Hypothalamus (tissue), 51 donors: ENCODE measurements around the gene ESRRA.

ENCODE experiments used
- DNase-seq, 51 donors: peaks; one replicate each; lab custom pipeline; 2025; lab: John Stamatoyannopoulos, UW

Gene ESRRA

DNA sequence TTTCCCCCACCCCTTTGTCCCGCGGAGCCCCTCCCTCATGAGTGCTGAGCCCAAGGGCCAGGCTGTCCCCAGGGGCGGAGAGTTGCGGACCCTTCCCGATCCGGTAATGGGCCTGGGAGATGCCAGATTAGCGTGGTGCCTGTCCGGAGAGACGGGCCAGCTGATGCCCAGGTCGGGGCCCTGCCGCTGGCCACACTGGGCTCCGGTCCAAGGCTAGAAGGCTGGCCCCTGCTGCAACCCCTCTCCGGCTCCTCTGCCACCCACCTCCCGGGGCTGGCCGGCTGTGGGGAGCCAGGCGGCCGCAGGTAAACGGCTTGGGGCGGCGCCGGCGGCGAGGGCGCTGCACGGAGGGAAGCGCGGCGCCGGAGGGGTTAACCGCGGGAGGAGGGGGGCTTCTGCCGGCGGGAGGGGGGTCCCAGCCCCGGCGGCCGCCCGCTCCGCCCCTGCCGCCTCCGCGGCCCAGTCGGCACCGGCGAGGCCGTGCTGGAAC lies 14.0 kb upstream of the ESRRA start, which contains the start of gene KCNK4:
Gene KCNK4, plus strand, starts transcription at position 41 of the 490 bp plus-strand sequence. CDS start 1,717 bp downstream, outside the sequence.
- no peak for DNase-seq

- DNase-seq, result peak in 5 of 51 donors; percentile 12 to 48 (median 39)
These were observed 13.4 kb upstream of the ESRRA start for GRCh38 chr11:64291752-64292459.

DNA sequence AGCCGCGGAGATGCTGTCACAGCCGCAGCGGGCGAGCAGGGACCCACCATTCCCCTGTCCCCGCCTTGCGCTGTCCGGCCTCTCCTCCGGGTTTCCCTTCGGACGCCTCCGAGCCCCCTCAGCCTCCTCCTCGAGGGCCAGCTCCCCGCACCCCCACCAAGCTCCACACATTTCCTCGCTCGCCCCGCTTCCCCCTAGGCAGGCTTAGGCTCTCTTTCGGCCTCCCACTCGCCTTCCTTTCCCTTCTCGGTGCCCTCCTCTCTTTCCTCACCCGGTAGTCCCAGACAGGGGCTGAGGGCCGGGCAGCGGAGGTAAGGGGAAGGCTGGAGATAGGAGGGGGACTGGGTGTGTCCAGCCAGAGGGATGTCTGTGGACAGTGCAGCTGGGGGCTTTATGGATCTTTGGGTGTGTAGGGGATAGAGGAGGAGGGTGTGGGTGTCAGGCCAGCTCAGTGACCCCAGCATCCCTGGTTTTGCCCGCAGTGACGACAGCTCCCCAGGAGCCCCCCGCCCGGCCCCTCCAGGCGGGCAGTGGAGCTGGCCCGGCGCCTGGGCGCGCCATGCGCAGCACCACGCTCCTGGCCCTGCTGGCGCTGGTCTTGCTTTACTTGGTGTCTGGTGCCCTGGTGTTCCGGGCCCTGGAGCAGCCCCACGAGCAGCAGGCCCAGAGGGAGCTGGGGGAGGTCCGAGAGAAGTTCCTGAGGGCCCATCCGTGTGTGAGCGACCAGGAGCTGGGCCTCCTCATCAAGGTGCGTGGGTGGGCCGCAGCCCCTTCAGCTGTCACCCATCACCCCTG lies 12.7 kb upstream of the ESRRA start:
- peak in 1 of 51 donors; percentile 26 for DNase-seq

- no peak for DNase-seq
These were observed 10.6 kb upstream of the ESRRA start for GRCh38 chr11:64294774-64295173.

DNA sequence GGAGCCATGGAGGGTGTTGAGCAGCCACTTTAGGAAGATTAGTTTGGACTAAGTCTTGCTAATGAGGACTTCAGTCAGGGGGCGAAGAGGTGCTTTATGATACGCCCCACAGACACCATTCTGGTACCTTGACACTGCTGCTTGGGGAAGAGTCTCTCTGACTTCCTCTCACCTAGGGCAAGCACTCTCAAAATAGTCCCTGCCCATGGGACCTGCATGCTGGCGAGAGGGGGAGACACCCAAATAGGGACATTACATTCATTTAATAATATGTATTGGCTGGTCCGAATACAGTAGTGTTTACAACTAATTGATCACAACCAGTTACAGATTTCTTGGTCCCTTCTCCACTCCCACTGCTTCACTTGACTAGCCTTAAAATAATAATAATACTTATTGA lies 9.6 kb upstream of the ESRRA start:
- DNase-seq, result no peak

DNA sequence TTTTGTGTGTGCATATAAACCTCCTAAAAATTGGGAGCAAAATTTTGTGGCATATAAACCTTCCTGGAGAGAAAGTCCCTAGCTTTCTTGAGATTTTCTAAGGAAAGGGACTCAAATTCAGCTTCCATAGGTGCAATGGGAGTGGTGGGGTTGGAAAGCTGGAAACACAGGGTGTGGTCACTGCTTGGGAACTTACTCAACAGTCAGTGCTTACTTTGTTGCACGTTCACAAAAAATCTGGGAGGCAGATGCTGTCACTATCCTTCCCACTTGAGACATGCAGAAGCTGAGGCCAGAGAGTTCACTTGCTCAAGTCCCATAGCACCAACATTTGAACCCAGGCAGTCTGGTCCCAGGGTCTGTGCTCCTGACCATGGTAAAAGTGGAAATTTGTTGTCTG lies 9.1 kb upstream of the ESRRA start:
- no peak for DNase-seq

DNA sequence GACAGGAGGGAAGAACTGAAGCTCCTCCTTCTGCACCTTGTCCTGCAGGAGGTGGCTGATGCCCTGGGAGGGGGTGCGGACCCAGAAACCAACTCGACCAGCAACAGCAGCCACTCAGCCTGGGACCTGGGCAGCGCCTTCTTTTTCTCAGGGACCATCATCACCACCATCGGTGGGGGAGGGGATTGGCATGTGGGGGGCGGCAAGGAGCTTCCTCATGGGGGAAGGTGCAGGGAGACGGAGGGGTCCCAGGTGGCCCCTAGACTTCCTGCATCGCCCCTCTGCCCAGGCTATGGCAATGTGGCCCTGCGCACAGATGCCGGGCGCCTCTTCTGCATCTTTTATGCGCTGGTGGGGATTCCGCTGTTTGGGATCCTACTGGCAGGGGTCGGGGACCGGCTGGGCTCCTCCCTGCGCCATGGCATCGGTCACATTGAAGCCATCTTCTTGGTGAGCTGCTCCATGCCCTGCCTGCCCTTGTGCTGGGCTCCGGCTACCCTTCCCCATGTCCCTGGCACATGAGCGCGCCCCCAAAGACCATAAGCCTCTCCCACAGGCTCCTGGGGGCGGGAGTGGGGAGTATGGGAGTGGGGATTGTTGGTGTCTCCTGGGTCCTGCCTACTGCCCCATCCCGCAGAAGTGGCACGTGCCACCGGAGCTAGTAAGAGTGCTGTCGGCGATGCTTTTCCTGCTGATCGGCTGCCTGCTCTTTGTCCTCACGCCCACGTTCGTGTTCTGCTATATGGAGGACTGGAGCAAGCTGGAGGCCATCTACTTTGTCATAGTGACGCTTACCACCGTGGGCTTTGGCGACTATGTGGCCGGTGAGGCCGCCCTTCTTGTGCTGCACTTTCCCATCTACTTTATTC lies 8.3 kb upstream of the ESRRA start:
- DNase-seq, result no peak

GRCh38 chr11:64297699-64298358 lies 7.5 kb upstream of the ESRRA start:
- DNase-seq, result no peak

DNA sequence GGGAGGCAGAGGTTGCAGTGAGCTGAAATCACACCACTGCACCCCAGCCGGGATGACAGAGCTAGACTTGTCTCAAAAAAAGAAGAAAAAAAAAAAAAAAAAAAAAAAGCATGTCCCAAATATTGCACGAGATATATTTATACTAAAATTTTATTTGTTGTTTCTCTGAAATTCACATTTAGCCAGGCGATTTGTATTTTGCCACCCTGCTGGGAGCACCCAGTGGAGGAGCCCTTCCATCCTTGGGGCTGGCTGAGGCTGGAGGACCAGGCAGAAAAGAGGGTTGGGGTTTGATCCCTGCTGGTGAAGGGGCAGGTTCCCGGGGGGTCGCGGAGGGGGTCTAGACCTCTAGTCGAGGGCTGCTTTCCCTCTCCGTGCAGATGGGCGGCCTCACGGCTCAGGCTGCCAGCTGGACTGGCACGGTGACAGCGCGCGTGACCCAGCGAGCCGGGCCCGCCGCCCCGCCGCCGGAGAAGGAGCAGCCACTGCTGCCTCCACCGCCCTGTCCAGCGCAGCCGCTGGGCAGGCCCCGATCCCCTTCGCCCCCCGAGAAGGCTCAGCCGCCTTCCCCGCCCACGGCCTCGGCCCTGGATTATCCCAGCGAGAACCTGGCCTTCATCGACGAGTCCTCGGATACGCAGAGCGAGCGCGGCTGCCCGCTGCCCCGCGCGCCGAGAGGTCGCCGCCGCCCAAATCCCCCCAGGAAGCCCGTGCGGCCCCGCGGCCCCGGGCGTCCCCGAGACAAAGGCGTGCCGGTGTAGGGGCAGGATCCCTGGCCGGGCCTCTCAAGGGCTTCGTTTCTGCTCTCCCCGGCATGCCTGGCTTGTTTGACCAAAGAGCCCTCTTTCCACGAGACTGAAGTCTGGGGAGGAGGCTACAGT lies 6.1 kb upstream of the ESRRA start:
- peak in 47 of 51 donors; percentile 21 to 85 (median 59) for DNase-seq

DNA sequence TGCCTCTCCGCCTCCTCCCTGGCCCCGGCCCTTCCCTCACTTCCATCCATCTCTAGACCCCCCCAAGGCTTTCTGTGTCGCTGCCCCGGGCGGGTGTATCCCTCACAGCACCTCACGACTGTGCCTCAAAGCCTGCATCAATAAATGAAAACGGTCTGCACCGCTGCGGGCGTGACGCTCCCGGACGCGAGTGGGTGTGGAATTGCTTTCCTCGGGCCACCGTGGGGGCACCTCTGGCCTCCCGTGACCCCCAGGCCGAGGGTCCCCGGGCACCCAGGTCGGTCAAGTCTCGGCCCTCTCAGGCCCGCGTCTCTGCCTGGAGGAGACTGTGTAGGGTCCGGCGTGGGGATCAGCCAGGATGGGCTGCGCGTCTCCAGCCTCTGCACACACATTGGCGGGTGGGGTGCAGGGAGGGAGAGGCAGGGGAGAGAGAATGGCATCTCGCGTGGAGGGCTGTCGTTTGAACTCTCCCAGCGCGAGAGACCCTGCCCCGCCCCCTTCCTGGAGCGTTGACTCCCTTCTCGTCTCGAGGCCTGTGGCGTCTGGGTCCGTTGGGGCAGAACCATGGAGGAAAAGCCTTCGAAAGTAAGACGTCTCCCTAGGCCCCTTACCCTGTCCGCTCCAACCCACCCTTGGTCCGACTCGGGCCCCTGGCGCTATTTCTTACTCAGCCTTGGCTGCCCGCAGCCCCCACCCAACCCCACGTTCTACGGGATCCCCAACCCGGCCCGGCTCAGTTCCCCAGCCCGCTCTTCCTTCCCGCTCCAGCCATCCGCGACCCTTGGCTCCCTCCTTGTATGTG lies 5.3 kb upstream of the ESRRA start, which contains the start of gene CATSPERZ:
Gene CATSPERZ, plus strand, starts transcription at position 512 of the 802 bp plus-strand sequence. Its CDS starts 53 bp downstream, at position 565.
- peak in 5 of 51 donors; percentile 20 to 60 (median 35) for DNase-seq

- no peak for DNase-seq
These were observed 2.0 kb upstream of the ESRRA start for GRCh38 chr11:64303109-64304031.

DNA sequence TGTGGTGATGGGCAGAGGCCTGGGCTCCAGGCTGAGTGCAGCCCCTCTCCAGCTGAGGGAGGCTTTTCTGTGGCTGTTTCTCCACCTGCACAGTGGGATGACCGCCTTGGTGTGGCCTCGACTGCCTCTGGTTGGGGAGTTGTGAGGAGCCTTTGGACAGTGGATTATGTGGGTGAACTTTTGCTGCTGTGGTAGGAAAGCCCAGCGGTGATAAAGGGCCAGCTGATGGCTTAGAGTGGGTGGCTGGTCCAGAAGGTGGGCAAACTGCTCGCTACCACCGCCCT lies 1.4 kb upstream of the ESRRA start:
- peak in 1 of 51 donors; percentile 60 for DNase-seq

DNA sequence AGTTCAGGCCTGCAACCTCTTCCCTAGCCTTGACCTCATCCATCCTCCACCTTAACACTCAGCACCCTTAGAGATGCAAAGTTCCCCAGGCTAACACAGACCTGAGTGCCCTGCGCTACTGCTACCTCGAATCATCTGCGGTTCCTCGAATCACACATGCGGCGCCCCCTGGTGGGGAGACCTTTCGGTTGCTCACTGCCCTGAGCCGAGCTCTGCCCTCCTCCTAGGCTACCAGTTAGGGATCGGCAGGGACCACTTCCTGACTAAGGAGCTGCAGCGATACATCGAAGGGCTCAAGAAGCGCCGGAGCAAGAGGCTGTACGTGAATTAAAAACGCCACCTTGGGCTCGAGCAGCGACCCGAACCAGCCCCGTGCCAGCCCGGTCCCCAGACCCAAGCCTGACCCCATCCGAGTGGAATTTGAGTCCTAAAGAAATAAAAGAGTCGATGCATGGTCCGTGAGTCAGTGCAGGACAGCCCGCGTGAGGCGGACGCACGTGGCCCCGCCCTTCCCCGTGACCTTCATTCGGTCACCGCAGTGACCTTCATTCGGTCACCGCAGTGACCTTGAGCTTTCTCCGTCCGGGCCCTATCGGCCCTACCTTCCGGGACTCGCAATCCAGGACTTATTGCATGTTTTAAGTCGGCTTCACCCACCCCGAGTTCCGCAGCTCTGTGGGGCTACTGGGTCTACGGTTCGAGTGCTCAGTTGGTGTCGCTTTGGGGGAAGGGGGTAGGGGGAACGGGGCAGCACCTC lies 830 bp upstream of the ESRRA start:
- DNase-seq, result peak; percentile 28 to 96 (median 79)

DNA sequence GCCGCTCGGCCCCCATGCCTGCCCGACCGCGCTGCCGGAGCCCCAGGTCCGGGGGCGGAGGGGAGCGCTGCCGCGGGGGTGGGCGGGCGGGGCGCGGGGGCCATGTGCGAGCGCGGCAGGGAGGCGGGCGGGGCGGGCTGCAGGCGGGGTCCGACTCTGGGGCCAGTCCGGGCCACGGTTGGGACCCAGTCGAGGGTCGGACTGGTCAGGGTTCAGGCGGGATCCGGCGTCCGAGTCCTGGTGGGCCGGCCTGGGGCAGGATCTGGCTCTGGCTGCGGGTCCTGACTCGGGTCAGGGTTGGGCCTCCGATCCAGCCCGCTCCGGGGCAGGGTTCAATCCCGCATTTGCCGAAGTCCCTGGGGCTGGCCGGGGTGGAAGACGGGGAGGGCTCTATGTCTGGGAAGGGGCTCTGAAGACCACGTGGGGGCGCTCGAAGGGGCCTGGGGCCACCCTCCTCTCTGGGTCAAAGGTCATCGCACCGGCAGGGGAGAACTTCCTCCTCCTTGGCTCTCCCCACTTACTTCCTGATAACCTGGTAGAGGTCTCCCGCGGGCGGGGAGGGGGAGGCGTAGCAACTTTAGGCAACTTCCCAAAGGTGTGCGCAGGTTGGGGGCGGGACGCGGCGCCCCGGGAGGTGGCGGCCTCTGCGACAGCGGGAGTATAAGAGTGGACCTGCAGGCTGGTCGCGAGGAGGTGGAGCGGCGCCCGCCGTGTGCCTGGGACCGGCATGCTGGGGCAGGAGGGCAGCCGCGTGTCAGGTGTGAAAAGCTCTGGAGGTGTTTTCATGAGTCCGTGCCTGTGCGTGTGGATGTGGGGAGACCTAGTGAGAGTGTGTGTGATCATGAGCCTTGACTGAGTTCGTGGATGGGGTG lies 603 bp downstream of the ESRRA start:
- peak in 38 of 51 donors; percentile 24 to 73 (median 57) for DNase-seq

- DNase-seq, result no peak
These were observed 1.2 kb downstream of the ESRRA start for GRCh38 chr11:64306563-64306875.
